Measurements from ENCODE around the gene CLASP1. TPM values are rescaled to one million over a fixed set of nuclear protein-coding genes. Genes with fewer than 3 reads are reported as not detected.

CLASP1 gene
- total RNA-seq, 4 donors from 2014 or later: 14.1 to 110 (median 55.9) TPM

GRCh38 chr2:121355488-121355887, 293.8 kb downstream of the CLASP1 start:
- H3K36me3 ChIP-seq: no peaks in the 10 kb centered on the region
- DNase-seq: no peak
- H3K4me3 ChIP-seq: no peak overlapping the region
- TF ChIP-seq CTCF (IDR thresholded peaks at IDR 0.05): no peak
- intact Hi-C loops (cut with DNase I; ENCODE audit: low total_unique reads): no loop called here
- H3K4me1 ChIP-seq: no peaks in the 10 kb centered on the region
- no peak overlapping the region for H3K27ac ChIP-seq
- H3K27me3 ChIP-seq: no peaks in the 10 kb centered on the region
- H3K9me3 ChIP-seq: no peaks in the 10 kb centered on the region

- intact Hi-C loops (cut with DNase I; ENCODE audit: low total_unique reads): no loop called here
- no peak overlapping the region for H3K27ac ChIP-seq
- DNase-seq: no peak
- H3K36me3 ChIP-seq: no peaks in the 10 kb centered on the region
- no peaks in the 10 kb centered on the region for H3K4me1 ChIP-seq
- H3K27me3 ChIP-seq: no peaks in the 10 kb centered on the region
- H3K4me3 ChIP-seq: no peak overlapping the region
- TF ChIP-seq CTCF (IDR thresholded peaks at IDR 0.05) (no peak), POLR2A (IDR thresholded peaks at IDR 0.05) (no peak)
- H3K9me3 ChIP-seq: no peaks in the 10 kb centered on the region
Measured at GRCh38 chr2:121351521-121352318, 297.5 kb downstream of the CLASP1 start.

- Histone ChIP-seq H3K27me3 (no peaks in the 10 kb centered on the region), H3K9me3 (no peaks in the 10 kb centered on the region), H3K36me3 (no peaks in the 10 kb centered on the region), H3K27ac (no peak overlapping the region), H3K4me3 (no peak overlapping the region), H3K4me1 (no peaks in the 10 kb centered on the region)
- DNase-seq: no peak
- TF ChIP-seq CTCF (IDR thresholded peaks at IDR 0.05) (no peak), POLR2A (IDR thresholded peaks at IDR 0.05) (no peak)
- intact Hi-C loops (cut with DNase I; ENCODE audit: low total_unique reads): no loop called here
Measured at GRCh38 chr2:121350890-121351289, 298.4 kb downstream of the CLASP1 start.

DNA sequence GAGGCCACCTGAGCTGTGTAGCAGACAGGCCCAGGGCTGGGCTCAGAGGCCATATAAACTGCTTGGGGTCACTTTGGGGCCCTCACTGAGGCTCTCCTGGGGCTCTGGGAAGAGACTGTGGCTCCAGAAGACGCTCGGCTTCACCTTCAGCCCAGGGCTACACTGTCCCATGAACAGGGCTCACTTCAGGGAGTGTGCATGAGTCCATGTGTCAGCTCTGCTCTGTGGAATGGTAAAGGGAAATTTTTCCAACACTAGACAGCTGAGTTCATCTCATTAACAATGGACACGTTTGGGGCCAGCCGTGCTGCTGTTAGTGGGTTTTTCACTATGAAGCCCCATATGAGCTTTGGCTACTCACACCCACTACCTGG, 298.9 kb downstream of the CLASP1 start:
- Histone ChIP-seq H3K9me3 (no peaks in the 10 kb centered on the region), H3K27ac (no peak overlapping the region), H3K4me3 (no peak overlapping the region), H3K27me3 (no peaks in the 10 kb centered on the region), H3K4me1 (no peaks in the 10 kb centered on the region), H3K36me3 (no peaks in the 10 kb centered on the region)
- DNase-seq: no peak
- intact Hi-C loops (cut with DNase I; ENCODE audit: low total_unique reads): no loop called here
- TF ChIP-seq POLR2A (IDR thresholded peaks at IDR 0.05) (no peak), CTCF (IDR thresholded peaks at IDR 0.05) (no peak)

DNA sequence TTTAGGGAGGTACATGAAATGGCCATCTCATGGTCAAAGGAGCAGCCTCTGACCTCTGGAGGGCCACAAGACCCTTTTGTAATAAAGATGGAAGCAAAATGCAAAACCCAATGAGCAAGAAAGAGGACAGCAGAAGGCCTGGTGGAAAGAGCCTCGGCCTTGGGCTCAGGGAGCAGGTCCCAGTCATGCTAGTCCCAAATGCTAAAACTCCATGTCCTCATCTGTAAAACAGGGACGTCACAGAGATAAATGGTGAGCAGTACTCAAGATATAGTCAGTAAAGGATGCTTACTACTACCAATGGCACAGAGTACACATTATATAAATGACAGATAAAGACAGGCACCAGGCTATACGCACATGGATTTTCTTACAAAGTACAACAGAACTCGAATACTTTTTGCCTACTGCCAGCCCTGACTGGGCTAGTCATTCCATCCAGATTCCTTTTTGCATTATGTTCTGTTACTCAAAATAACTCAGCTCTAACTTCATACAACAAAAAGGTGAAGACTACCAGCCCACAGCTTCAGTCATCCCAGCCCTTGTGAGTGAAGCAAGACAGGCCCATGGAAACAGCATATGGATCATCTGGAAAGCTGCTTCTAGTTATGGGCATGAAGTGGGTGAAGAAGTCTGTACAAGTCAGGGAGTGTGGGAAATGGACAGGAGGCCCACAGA, 299.4 kb downstream of the CLASP1 start:
- H3K27me3 ChIP-seq: no peaks in the 10 kb centered on the region
- TF ChIP-seq POLR2A (IDR thresholded peaks at IDR 0.05) (no peak), CTCF (IDR thresholded peaks at IDR 0.05) (no peak)
- no peak overlapping the region for H3K27ac ChIP-seq
- H3K4me3 ChIP-seq: no peak overlapping the region
- no peak for DNase-seq
- no peaks in the 10 kb centered on the region for H3K4me1 ChIP-seq
- H3K36me3 ChIP-seq: no peaks in the 10 kb centered on the region
- H3K9me3 ChIP-seq: no peaks in the 10 kb centered on the region
- intact Hi-C loops (cut with DNase I; ENCODE audit: low total_unique reads): no loop called here
